GM12874 (cell line): Measurements from ENCODE around the gene ZNF880.

Experiments
- CTCF ChIP-seq: IDR thresholded peaks from 2 replicates; pipeline ENCODE4 v1.5.1; 2011; ENCODE audit warnings: low read depth, mild to moderate bottlenecking, control low read depth, low read length, moderate library complexity; ENCODE audit not compliant: insufficient read depth

ZNF880 gene

GRCh38 chr19:52345162-52345561 lies 24.6 kb upstream of the ZNF880 start:
- TF ChIP-seq CTCF, result no peak

DNA sequence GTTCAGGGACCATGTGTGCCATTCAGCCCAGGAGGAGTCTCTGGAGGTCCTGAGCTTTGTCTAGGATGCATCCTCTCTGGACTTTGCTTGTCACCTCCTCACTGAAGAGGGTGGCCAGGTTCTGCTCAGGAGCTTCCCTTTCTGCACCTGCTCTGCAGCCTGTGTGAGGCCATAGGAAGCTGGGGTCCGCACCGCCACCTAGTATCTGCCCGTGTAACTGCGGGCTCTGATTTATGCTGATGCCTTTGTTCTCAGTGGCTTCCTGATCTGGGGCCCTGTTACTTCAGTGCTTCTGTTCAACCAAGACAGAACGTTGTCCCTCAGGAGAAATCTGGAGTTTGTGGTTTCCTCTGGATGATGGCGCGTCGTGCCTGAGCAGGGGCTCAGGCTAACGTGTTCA lies 18.2 kb upstream of the ZNF880 start:
- TF ChIP-seq CTCF, result 0 out of 2 replicates have a peak, but pooled peaks have one; percentile 14

DNA sequence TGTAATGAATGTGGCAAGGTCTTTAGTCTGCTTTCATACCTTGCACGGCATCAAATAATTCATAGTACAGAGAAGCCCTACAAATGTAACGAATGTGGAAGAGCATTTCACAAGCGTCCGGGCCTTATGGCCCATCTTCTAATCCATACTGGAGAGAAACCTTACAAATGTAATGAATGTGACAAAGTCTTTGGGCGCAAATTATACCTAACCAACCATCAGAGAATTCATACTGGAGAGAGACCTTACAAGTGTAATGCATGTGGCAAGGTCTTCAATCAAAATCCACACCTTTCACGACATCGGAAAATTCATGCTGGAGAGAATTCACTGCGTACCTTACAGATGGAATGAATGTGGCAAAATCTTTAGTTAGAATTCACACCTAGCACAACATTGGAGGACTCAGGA lies 3.3 kb upstream of the ZNF880 start:
- TF ChIP-seq CTCF, result no peak

DNA sequence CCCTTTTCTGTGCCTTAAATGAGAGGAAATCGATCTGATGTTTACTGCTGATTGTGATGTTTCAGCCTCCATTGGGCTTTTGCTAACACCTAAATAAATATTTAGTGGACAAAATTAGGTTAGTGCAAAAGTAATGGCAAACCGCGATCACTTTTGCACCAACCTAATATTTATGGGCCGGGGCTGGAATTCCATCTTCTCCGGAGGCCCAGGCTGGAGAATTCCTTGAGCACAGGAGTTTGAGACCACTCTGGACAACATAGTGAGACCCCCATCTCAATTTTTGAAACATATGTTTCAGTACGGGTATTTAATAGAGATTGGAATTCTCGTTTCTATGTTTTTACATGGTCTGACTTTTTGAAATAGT lies 603 bp downstream of the ZNF880 start:
- no peak for TF ChIP-seq CTCF

DNA sequence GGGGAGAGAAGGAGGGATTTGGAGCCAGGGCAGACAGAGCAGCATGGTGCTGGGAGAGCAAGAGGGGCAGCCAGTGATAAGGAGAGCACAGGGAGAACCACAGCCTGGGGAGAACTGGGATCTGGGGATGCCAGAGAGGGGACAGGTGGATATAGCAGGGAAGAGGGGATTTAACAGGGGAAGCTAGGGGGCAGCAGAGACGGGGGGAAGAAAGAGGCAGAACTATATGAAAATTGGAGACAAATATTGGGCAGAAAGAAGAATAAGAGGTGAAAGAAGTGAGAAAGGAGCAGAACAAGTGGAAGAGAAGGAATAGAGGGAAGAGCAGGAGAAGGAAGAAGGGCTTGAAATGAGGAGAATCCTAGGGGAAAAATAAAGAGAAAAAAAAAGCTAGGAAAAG lies 21.4 kb downstream of the ZNF880 start:
- TF ChIP-seq CTCF, result no peak

DNA sequence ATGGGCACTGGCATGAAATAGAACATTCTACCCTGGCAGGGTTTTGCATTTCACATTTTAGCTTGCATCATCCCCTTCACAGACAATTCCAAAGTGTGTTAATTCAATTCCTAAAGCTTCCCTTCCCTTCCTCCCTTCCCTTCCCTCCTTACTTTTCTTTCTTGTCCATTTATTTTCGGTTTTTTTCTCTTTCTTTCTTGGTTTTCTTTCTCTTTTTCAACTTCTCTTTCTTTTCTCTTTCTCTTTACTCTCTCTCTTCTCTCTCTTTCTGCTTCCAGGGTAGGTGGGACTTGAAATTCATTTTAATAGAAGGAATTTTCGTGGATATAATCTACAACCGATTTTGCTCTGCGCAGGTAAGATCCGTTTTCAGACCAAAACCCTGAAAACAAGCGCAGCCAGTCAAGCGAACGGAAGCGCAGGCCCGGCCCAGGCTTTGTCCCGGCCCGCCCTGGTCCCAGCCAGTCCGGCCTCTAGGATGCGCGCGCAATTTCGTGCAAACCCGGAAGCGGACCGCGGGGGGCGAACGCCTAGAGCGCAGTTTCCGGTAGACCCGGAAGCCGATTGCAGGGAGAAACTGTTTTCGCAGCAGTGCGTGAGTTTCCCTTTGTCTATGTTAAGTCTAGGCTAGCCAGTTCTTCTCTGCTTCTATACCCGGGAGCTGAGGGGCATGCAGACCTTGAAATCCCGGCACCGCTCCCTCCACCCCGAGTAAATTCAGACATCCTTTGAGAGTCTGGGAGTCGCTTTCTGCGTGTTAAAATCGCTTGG lies 27.8 kb downstream of the ZNF880 start, which contains the start of gene ZNF528:
TSS of gene ZNF528 (plus strand) at position 540 of the 771 bp plus-strand sequence. CDS start 4,165 bp downstream, outside the sequence.
- TF ChIP-seq CTCF, result no peak

- TF ChIP-seq CTCF, result 0 out of 2 replicates have a peak, but pooled peaks have one; percentile 2
Measured at GRCh38 chr19:52398081-52398441, 28.3 kb downstream of the ZNF880 start.
